ENCODE data around the gene PRKACB. TPM values are rescaled to one million over a fixed set of nuclear protein-coding genes. Genes with fewer than 3 reads are reported as not detected.

PRKACB gene
- total RNA-seq, 1 donor from 2014 or later, result 13.7 TPM

DNA sequence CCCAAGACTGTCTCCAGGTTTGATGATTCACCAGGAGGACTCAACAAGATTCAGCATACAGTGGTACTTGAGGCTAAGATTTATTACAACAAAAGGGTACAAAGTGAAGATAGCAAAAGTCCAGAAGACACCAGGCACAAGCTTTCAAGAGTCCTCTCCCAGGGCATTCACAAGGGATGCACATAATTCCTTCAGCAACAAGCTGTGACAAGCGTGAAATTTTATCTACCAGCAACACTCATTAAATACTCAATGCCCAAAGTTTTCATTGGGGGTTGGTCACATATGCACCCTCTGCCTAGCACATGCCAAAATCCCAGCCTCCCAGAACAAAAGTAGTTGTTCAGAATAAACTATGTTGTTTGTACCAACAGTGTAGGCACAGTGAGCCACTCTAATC is 62.3 kb downstream of the PRKACB start:
- H3K27me3 ChIP-seq (ENCODE audit: control insufficient read depth, insufficient read depth, low read length), result no peaks in the 10 kb centered on the region
- no peak for DNase-seq (ENCODE audit: low read depth)
- TF ChIP-seq, protein P1, sequence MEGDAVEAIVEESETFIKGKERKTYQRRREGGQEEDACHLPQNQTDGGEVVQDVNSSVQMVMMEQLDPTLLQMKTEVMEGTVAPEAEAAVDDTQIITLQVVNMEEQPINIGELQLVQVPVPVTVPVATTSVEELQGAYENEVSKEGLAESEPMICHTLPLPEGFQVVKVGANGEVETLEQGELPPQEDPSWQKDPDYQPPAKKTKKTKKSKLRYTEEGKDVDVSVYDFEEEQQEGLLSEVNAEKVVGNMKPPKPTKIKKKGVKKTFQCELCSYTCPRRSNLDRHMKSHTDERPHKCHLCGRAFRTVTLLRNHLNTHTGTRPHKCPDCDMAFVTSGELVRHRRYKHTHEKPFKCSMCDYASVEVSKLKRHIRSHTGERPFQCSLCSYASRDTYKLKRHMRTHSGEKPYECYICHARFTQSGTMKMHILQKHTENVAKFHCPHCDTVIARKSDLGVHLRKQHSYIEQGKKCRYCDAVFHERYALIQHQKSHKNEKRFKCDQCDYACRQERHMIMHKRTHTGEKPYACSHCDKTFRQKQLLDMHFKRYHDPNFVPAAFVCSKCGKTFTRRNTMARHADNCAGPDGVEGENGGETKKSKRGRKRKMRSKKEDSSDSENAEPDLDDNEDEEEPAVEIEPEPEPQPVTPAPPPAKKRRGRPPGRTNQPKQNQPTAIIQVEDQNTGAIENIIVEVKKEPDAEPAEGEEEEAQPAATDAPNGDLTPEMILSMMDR (IDR thresholded peaks at IDR 0.05; ENCODE audit: insufficient read depth, low read length, poor library complexity, severe bottlenecking), result no peak

DNA sequence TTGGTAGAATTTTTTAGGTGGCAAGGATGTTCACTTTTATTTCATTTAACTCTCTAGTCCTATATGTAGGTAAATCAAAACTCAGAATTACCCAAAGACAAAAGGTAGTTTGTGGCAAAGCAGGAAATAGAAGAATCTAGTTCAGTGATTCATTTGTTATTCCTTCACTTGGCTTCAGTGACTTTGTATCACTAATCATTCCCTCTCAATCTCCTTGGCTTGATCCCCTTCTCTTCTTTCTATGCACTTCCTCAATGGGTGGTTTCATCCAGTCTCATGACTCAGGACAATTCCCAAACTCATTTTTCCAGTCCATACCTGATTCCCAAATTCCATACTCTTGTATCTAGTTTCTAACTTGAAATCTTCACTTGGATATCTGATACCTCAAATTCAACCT is 64.9 kb downstream of the PRKACB start:
- no peaks in the 10 kb centered on the region for H3K36me3 ChIP-seq (ENCODE audit: control insufficient read depth, insufficient read depth, low read length)
- TF ChIP-seq, protein P1 (IDR thresholded peaks at IDR 0.05; ENCODE audit: insufficient read depth, low read length, poor library complexity, severe bottlenecking), result no peak
- H3K27me3 ChIP-seq (ENCODE audit: control insufficient read depth, insufficient read depth, low read length), result no peaks in the 10 kb centered on the region
- no peak overlapping the region for H3K4me3 ChIP-seq (ENCODE audit: low read depth, low read length)
- DNase-seq (ENCODE audit: low read depth), result peak; percentile 16

More for the DNA sequence above, 62.3 kb downstream of the PRKACB start:
- no peak overlapping the region for H3K4me3 ChIP-seq (ENCODE audit: low read depth, low read length)
- no peaks in the 10 kb centered on the region for H3K36me3 ChIP-seq (ENCODE audit: control insufficient read depth, insufficient read depth, low read length)

DNA sequence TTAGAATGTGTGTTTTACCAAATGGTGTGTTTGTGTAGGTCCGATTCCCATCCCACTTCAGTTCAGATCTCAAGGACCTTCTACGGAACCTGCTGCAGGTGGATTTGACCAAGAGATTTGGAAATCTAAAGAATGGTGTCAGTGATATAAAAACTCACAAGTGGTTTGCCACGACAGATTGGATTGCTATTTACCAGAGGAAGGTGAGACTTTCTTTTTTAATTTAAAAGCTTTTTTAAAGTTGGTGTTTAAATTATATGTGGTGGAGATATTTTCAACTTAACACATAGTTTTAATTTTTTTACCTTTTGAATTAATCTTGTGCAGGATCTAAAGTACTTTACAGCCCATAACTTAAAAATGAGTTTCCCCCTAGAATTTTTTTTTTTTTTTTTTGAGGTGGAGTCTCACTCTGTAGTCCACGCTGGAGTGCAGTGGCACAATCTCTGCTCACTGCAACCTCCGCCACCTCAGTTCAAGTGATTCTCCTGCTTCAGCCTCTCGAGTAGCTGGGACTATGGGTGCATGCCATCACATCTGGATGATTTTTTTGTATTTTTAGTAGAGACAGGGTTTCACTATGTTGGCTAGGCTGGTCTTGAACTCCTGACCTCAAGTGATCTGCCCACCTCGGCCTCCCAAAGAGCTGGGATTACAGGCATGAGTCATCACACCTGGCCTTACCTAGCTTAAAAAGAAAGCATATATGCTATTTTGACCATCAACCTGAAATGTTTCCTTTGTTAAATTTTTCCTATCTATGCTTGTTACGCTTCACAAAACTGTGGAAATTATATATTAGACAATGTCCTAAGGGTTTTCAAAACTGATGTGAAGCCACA is 70.3 kb downstream of the PRKACB start:
- DNase-seq (ENCODE audit: low read depth), result no peak
- no peak overlapping the region for H3K4me3 ChIP-seq (ENCODE audit: low read depth, low read length)
- TF ChIP-seq, protein P1 (IDR thresholded peaks at IDR 0.05; ENCODE audit: insufficient read depth, low read length, poor library complexity, severe bottlenecking), result no peak

DNA sequence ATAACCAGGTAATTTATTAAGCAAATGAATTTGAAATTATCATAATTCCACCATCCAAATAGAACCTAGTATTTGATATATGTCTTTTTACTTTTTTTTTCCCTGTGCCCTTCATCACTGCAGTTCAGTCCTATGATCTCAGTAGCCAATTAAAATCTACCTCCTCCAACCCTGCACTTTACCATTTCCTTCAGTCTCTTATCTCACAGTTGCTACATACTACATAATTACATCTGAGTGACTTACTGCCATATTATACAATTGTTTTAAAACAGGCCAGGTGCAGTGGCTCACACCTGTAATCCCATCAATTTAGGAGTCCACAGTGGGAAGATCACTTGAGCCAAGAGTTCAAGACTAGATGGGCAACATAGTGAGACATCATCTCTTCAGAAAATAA is 73.2 kb downstream of the PRKACB start:
- DNase-seq (ENCODE audit: low read depth), result no peak
- no peak overlapping the region for H3K4me3 ChIP-seq (ENCODE audit: low read depth, low read length)
- H3K27me3 ChIP-seq (ENCODE audit: control insufficient read depth, insufficient read depth, low read length), result no peaks in the 10 kb centered on the region
- H3K36me3 ChIP-seq (ENCODE audit: control insufficient read depth, insufficient read depth, low read length), result no peaks in the 10 kb centered on the region
- TF ChIP-seq, protein P1 (IDR thresholded peaks at IDR 0.05; ENCODE audit: insufficient read depth, low read length, poor library complexity, severe bottlenecking), result no peak

More for the DNA sequence above, 70.3 kb downstream of the PRKACB start:
- no peaks in the 10 kb centered on the region for H3K36me3 ChIP-seq (ENCODE audit: control insufficient read depth, insufficient read depth, low read length)
- no peaks in the 10 kb centered on the region for H3K27me3 ChIP-seq (ENCODE audit: control insufficient read depth, insufficient read depth, low read length)

DNA sequence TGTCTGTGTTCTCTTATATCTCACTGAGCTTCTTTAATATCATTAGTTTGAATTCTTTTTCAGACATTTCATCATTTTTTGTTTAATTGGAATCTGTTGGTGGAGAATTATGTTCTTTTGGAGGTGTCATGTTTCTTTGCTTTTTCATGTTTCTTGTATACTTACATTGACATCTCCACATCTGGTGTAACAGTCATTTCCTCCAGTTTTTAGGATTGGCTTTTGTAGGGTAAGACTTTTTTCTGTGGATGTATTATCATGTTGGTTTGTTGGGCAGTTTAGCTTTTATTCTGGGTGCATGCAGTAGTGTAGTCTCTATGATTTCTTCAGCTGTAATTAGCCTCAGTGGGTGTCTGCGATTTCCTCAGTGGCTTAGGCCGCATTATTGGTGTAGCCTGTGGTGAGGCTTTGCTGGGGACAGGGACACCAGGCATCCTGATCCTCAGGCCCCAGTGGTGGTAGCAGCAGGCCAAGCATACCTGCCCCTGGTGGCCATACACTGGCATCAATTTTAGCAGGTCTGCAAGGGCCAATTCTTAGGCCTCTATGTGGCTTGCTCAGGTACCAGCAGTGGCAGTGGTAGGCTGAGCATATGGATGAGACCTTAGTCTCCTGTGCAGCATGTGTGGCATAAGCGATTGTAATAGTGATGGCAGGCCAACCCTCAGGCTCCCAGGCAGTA is 79.8 kb downstream of the PRKACB start:
- no peaks in the 10 kb centered on the region for H3K27me3 ChIP-seq (ENCODE audit: control insufficient read depth, insufficient read depth, low read length)
- no peak for DNase-seq (ENCODE audit: low read depth)
- no peaks in the 10 kb centered on the region for H3K36me3 ChIP-seq (ENCODE audit: control insufficient read depth, insufficient read depth, low read length)
- no peak overlapping the region for H3K4me3 ChIP-seq (ENCODE audit: low read depth, low read length)
- TF ChIP-seq, protein P1 (IDR thresholded peaks at IDR 0.05; ENCODE audit: insufficient read depth, low read length, poor library complexity, severe bottlenecking), result no peak
